Spinal cord (tissue), 10 donors: ENCODE data around the gene HSP90AB1. TPM values are rescaled to one million over a fixed set of nuclear protein-coding genes. Genes with fewer than 3 reads are reported as not detected.

Experiments
- DNase-seq, 6 donors: peaks; one replicate each; pipeline versions ENCODE4 v3.0.0 to v3.0.0-alpha.2; 2013 to 2015; ENCODE audit warnings: low spot score in 6 of 6, low read depth in 4 of 6
- H3K27ac ChIP-seq: one replicate; pipeline ENCODE4 v1.5.1; 2013; ENCODE audit warnings: low read depth, low read length, control low read depth
- H3K27me3 ChIP-seq: one replicate; pipeline ENCODE4 v1.6.1; 2013; ENCODE audit warnings: low read length; ENCODE audit not compliant: control insufficient read depth, insufficient read depth
- H3K36me3 ChIP-seq: one replicate; pipeline ENCODE4 v1.6.1; 2013; ENCODE audit warnings: low read length; ENCODE audit not compliant: control insufficient read depth, insufficient read depth
- H3K4me1 ChIP-seq: one replicate; pipeline ENCODE4 v1.6.1; 2013; ENCODE audit warnings: low read length; ENCODE audit not compliant: control insufficient read depth, insufficient read depth
- H3K4me3 ChIP-seq: one replicate; pipeline ENCODE4 v1.5.1; 2013; ENCODE audit warnings: low read depth, low read length, control low read depth
- H3K9me3 ChIP-seq: one replicate; pipeline ENCODE4 v1.6.1; 2013; ENCODE audit warnings: low read length; ENCODE audit not compliant: control insufficient read depth, insufficient read depth
- WGBS: methylation state at CpG from one replicate; pipeline ENCODE4 v1.1.5; 2013; ENCODE audit warnings: missing lambda C conversion rate; ENCODE audit not compliant: insufficient coverage; 5-methylcytosine and 5-hydroxymethylcytosine counted together
- polyA plus RNA-seq, 2 donors: library from polyadenylated mRNA; unstranded; fragments of 120-200 nt; gene quantifications; one replicate each; pipeline ENCODE4 v1.2.1, GENCODE V29; 2013; ENCODE audit not compliant: insufficient read length in 2 of 2
- total RNA-seq, 2 donors: library from RNA; depleted of rRNA in 1 of 2; stranded (reverse); fragments of 120-200 nt in 1 of 2; fragments of >200 nt in 1 of 2; gene quantifications; one replicate each; pipeline versions ENCODE4 v1.2.3 to v1.2.4, GENCODE V29; 2013 to 2014
- donor health status: healthy.

Gene HSP90AB1
- total and polyA plus RNA-seq, 4 donors: 484 to 875 (median 828) TPM

DNA sequence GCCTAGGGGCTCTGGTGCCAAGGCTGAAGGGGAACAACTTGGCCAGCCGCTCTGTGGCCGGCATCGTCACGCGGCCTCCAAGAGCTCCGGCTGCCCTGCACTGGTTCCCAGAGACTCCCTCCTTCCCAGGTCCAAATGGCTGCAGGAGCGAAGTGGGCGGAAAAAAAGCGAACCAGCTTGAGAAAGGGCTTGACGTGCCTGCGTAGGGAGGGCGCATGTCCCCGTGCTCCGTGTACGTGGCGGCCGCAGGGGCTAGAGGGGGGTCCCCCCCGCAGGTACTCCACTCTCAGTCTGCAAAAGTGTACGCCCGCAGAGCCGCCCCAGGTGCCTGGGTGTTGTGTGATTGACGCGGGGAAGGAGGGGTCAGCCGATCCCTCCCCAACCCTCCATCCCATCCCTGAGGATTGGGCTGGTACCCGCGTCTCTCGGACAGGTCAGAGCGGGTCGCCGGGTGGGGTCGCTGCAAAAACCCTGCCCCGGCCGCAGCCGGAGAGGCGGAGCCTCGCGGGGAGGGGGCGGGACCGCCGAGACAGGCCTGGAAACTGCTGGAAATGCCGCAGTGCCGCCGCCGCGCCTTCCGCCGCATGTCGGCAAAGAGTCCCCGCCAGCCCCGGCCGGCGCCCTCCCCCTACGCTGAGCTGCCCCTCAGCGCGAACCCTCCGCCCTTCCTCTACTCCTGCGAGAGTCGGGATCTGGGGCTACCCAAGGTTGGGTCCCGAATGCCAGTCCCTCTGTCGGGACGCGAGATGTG, 814 bp upstream of the HSP90AB1 start:
- WGBS: under 1% methylated on average over 55 of the region's 62 CpGs
- peak overlapping the region; percentile 94 for H3K4me3 ChIP-seq
- DNase-seq: peak in 4 of 6 donors; percentile 79 to 96 (median 90)
- peaks cover 16% of the 10 kb centered on the region for H3K4me1 ChIP-seq
- no peaks in the 10 kb centered on the region for H3K27me3 ChIP-seq
- peaks cover 23% of the 10 kb centered on the region for H3K36me3 ChIP-seq
- H3K9me3 ChIP-seq: no peaks in the 10 kb centered on the region
- H3K27ac ChIP-seq: peak overlapping the region; percentile 97

DNA sequence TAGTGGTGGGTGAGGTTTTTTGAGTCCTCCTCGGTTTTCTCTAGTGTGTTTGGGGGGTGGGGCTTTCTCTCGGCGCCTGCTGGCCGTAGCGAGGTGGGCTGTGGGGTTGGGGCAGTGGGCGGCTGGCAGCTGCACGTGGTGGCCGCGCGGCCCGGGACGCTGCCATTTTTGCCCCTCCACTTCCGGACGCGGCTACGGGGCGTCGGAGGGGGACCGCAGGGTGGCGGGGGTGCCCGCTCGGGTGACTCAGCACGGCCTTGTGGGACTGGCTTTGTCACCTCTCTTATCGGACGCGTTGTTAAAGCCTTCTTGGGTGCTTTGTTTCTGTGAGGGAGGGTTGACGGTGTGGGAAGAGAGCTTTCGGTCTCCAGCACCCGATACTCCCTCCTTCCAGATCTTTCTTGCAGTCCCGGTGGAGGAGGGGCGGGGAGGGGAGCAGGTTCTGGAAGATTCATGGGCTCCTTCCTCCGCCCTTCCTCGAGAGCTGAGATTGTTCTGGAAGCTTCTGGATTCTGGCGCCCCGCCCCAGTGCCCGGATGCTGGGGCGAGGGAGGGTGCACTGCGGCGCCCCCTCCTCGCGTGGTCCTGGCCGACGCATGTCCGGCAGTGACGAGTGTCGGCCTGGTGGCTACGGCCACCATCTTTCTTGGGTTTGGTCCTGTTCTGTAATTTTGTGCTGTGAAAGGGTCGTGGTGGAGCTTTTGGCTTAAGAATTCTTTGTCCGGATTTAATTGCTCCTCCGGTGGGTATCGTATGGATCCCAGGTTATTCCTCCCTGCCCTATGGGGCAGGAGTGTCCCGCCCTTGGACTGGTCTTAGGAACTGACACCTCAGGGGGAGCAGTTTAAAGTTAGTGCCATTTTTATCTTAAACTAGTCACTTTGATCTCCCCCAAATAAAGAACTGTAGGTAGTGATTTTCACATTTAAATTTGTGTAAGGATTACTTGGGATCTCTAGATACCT, 719 bp downstream of the HSP90AB1 start:
- peak overlapping the region; percentile 94 for H3K4me3 ChIP-seq
- H3K27ac ChIP-seq: peak overlapping the region; percentile 97
- no peaks in the 10 kb centered on the region for H3K9me3 ChIP-seq
- peaks cover 35% of the 10 kb centered on the region for H3K36me3 ChIP-seq
- 0% methylated on average over 36 of the region's 52 CpGs for WGBS
- H3K4me1 ChIP-seq: peaks cover 16% of the 10 kb centered on the region
- no peaks in the 10 kb centered on the region for H3K27me3 ChIP-seq
- DNase-seq: peak in 3 of 6 donors; percentile 72 to 93 (median 88)

DNA sequence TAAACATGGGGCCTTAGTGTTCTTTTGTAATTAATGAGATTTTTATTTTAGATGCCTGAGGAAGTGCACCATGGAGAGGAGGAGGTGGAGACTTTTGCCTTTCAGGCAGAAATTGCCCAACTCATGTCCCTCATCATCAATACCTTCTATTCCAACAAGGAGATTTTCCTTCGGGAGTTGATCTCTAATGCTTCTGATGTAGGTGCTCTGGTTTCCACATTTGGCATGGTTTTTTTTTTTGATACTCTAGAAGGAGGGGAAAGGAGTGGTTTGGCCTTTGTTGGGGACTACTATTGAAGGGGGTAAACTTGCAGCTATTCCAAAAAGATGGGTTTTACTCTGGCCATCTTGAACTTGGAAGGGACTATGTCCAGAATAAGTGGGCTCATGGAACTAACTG, 1.7 kb downstream of the HSP90AB1 start:
- Histone ChIP-seq H3K27me3 (no peaks in the 10 kb centered on the region), H3K9me3 (no peaks in the 10 kb centered on the region), H3K27ac (no peak overlapping the region), H3K4me3 (peak overlapping the region; percentile 94), H3K4me1 (peaks cover 16% of the 10 kb centered on the region), H3K36me3 (peaks cover 44% of the 10 kb centered on the region)
- WGBS: 67% methylated on average over 1 of the region's 1 CpG
- no peak for DNase-seq

DNA sequence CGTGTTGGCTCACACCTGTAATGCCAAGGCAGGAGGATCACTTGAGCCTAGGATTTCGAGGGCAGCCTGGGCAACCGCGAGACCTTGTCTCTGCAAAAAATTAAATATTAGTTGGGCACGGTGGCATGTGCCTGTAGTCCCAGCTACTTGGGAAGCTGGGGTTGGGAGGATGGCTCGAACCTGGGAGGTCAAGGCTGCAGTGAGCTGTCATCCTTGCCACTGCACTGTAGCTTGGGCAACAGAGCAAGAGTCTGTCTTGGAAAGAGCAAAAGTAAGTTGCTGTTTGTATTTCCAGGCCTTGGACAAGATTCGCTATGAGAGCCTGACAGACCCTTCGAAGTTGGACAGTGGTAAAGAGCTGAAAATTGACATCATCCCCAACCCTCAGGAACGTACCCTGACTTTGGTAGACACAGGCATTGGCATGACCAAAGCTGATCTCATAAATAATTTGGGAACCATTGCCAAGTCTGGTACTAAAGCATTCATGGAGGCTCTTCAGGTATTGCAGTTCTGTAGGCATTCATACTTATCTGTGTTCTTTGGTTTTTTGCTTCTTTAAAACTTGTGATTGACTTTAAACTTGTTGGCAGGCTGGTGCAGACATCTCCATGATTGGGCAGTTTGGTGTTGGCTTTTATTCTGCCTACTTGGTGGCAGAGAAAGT, 2.3 kb downstream of the HSP90AB1 start:
- Histone ChIP-seq H3K9me3 (no peaks in the 10 kb centered on the region), H3K36me3 (peaks cover 49% of the 10 kb centered on the region), H3K27me3 (no peaks in the 10 kb centered on the region), H3K4me1 (peaks cover 19% of the 10 kb centered on the region), H3K27ac (no peak overlapping the region), H3K4me3 (peak overlapping the region; percentile 94)
- DNase-seq: no peak
- 93% methylated on average over 6 of the region's 9 CpGs for WGBS

DNA sequence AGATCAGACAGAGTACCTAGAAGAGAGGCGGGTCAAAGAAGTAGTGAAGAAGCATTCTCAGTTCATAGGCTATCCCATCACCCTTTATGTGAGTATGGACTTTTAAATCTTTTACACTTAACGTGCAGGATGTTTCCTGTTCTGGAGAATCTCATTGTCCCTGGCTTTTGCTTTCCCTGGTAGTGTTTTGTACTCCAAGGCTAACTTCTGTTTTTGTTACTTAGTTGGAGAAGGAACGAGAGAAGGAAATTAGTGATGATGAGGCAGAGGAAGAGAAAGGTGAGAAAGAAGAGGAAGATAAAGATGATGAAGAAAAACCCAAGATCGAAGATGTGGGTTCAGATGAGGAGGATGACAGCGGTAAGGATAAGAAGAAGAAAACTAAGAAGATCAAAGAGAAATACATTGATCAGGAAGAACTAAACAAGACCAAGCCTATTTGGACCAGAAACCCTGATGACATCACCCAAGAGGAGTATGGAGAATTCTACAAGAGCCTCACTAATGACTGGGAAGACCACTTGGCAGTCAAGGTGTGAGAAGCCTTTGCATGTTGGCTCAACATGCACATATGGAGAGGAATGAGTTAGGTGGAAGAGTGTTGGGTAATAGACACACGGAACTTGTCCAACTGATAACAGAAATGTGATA, 3.3 kb downstream of the HSP90AB1 start:
- Histone ChIP-seq H3K27me3 (no peaks in the 10 kb centered on the region), H3K27ac (no peak overlapping the region)

DNA sequence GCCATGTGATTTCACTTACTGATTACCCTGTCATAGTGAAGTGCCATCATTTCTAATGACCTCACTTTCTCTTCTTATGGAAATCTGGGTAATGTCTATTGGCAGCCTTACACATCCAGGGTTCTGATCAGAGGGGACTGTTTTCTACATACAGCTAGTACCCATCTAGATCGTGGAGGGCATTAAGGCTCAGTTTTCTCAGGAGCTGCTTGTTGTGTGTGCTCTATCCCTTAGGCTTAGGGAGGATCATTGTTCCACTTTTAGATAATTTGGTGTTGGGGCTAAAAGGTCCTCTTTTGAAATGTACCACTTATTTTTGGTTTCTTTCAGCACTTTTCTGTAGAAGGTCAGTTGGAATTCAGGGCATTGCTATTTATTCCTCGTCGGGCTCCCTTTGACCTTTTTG, 3.8 kb downstream of the HSP90AB1 start:
- Histone ChIP-seq H3K36me3 (peaks cover 65% of the 10 kb centered on the region), H3K27ac (no peak overlapping the region), H3K27me3 (no peaks in the 10 kb centered on the region), H3K9me3 (no peaks in the 10 kb centered on the region), H3K4me1 (peaks cover 29% of the 10 kb centered on the region), H3K4me3 (no peak overlapping the region)
- no CpG with 5 or more reads among the region's 3 CpGs for WGBS
- DNase-seq: no peak

More for the DNA sequence above, 3.3 kb downstream of the HSP90AB1 start:
- H3K4me3 ChIP-seq: no peak overlapping the region
- H3K4me1 ChIP-seq: peaks cover 28% of the 10 kb centered on the region
- H3K36me3 ChIP-seq: peaks cover 59% of the 10 kb centered on the region
- WGBS: 94% methylated on average over 3 of the region's 6 CpGs
- no peaks in the 10 kb centered on the region for H3K9me3 ChIP-seq
- no peak for DNase-seq

DNA sequence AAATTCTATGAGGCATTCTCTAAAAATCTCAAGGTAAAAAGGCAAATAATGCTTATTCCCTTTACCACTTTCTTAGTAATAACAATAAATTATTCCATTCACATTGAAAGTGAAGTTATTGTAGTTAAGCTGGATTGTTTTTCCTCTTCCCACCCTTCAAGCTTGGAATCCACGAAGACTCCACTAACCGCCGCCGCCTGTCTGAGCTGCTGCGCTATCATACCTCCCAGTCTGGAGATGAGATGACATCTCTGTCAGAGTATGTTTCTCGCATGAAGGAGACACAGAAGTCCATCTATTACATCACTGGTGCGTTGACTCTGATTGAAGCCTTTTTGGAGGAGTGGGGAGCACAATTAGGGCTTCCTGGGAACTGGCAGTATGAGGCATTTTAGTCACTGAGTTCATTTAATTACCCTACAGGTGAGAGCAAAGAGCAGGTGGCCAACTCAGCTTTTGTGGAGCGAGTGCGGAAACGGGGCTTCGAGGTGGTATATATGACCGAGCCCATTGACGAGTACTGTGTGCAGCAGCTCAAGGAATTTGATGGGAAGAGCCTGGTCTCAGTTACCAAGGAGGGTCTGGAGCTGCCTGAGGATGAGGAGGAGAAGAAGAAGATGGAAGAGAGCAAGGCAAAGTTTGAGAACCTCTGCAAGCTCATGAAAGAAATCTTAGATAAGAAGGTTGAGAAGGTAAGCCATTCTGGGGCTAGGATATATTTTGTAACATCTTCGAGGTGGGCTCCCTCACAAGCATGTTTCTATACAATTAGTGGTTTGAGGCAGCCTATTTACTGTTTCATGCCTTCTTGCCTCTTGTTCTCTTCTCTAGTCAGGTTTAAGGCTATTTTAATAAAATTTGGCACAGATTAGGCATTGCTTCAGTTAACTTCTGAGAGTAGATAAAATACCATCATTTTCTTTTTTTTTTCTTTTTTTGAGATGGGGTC, 4.9 kb downstream of the HSP90AB1 start:
- Histone ChIP-seq H3K9me3 (no peaks in the 10 kb centered on the region), H3K36me3 (peaks cover 73% of the 10 kb centered on the region), H3K4me1 (peaks cover 33% of the 10 kb centered on the region), H3K4me3 (no peak overlapping the region), H3K27me3 (no peaks in the 10 kb centered on the region), H3K27ac (no peak overlapping the region)
- DNase-seq: no peak
- WGBS: 88% methylated on average over 6 of the region's 14 CpGs

DNA sequence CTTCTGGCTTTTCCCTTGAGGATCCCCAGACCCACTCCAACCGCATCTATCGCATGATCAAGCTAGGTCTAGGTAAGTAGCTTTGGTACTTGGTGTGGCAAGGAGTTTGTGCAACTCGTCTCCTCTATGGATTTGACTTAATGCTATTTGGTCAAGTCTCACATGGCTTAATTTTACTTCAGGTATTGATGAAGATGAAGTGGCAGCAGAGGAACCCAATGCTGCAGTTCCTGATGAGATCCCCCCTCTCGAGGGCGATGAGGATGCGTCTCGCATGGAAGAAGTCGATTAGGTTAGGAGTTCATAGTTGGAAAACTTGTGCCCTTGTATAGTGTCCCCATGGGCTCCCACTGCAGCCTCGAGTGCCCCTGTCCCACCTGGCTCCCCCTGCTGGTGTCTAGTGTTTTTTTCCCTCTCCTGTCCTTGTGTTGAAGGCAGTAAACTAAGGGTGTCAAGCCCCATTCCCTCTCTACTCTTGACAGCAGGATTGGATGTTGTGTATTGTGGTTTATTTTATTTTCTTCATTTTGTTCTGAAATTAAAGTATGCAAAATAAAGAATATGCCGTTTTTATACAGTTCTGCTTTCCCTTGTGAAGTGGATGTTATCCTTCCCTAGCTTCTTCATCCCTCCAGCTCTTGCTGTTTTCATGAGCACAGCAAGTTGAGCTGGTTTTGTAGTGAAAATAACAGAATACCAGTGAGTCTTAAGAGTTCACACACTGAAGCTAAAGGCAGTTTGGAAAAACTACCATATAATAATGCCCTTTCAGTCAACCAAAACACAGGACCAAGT, 6.6 kb downstream of the HSP90AB1 start:
- no peak overlapping the region for H3K4me3 ChIP-seq
- no peaks in the 10 kb centered on the region for H3K27me3 ChIP-seq
- no peaks in the 10 kb centered on the region for H3K9me3 ChIP-seq
- H3K36me3 ChIP-seq: peaks cover 74% of the 10 kb centered on the region
- peaks cover 43% of the 10 kb centered on the region for H3K4me1 ChIP-seq
- DNase-seq: no peak
- no peak overlapping the region for H3K27ac ChIP-seq
- WGBS: 74% methylated on average over 8 of the region's 10 CpGs
